ENCODE results near the gene KIF2A. TPM values are rescaled to one million over a fixed set of nuclear protein-coding genes. Genes with fewer than 3 reads are reported as not detected.

Gene KIF2A
- total RNA-seq, 1 donor from 2014 or later: 96.2 TPM

GRCh38 chr5:62373382-62373781, 67.4 kb downstream of the KIF2A start:
- no peak for TF ChIP-seq CTCF (conservative IDR thresholded peaks at IDR 0.05)
- Mint-ChIP-seq H3K4me1 (no peaks in the 10 kb centered on the region), H3K27ac (ENCODE audit: unreplicated experiment) (no peak overlapping the region), H3K9me3 (no peaks in the 10 kb centered on the region), H3K4me3 (no peak overlapping the region), H3K36me3 (ENCODE audit: low read depth) (peaks cover 14% of the 10 kb centered on the region), H3K27me3 (ENCODE audit: low read depth) (no peaks in the 10 kb centered on the region)
- DNase-seq (ENCODE audit: low read depth, low spot score): no peak

GRCh38 chr5:62374090-62374489, 68.1 kb downstream of the KIF2A start:
- Mint-ChIP-seq H3K4me1 (no peaks in the 10 kb centered on the region), H3K4me3 (no peak overlapping the region), H3K9me3 (no peaks in the 10 kb centered on the region), H3K36me3 (ENCODE audit: low read depth) (peaks cover 14% of the 10 kb centered on the region), H3K27me3 (ENCODE audit: low read depth) (no peaks in the 10 kb centered on the region), H3K27ac (ENCODE audit: unreplicated experiment) (no peak overlapping the region)
- DNase-seq (ENCODE audit: low read depth, low spot score): no peak
- TF ChIP-seq CTCF (conservative IDR thresholded peaks at IDR 0.05): no peak

GRCh38 chr5:62375627-62376026, 69.6 kb downstream of the KIF2A start:
- Mint-ChIP-seq H3K36me3 (ENCODE audit: low read depth) (peaks cover 20% of the 10 kb centered on the region), H3K9me3 (no peaks in the 10 kb centered on the region), H3K27me3 (ENCODE audit: low read depth) (no peaks in the 10 kb centered on the region), H3K27ac (ENCODE audit: unreplicated experiment) (no peak overlapping the region), H3K4me3 (no peak overlapping the region), H3K4me1 (no peaks in the 10 kb centered on the region)
- no peak for DNase-seq (ENCODE audit: low read depth, low spot score)
- TF ChIP-seq CTCF (conservative IDR thresholded peaks at IDR 0.05): no peak

- Mint-ChIP-seq H3K4me3 (no peak overlapping the region), H3K36me3 (ENCODE audit: low read depth) (peaks cover 22% of the 10 kb centered on the region), H3K27me3 (ENCODE audit: low read depth) (no peaks in the 10 kb centered on the region), H3K27ac (ENCODE audit: unreplicated experiment) (no peak overlapping the region), H3K9me3 (no peaks in the 10 kb centered on the region), H3K4me1 (no peaks in the 10 kb centered on the region)
- TF ChIP-seq CTCF (conservative IDR thresholded peaks at IDR 0.05): no peak
- no peak for DNase-seq (ENCODE audit: low read depth, low spot score)
These were observed 70.1 kb downstream of the KIF2A start for GRCh38 chr5:62376064-62376463.

- Mint-ChIP-seq H3K27me3 (ENCODE audit: low read depth) (no peaks in the 10 kb centered on the region), H3K4me3 (no peak overlapping the region), H3K27ac (ENCODE audit: unreplicated experiment) (no peak overlapping the region), H3K36me3 (ENCODE audit: low read depth) (peaks cover 12% of the 10 kb centered on the region), H3K9me3 (no peaks in the 10 kb centered on the region), H3K4me1 (no peaks in the 10 kb centered on the region)
- no peak for DNase-seq (ENCODE audit: low read depth, low spot score)
- no peak for TF ChIP-seq CTCF (conservative IDR thresholded peaks at IDR 0.05)
These were observed 79.1 kb downstream of the KIF2A start for GRCh38 chr5:62385131-62385530.
